Measurements from ENCODE around the gene RET. TPM values are rescaled to one million over a fixed set of nuclear protein-coding genes. Genes with fewer than 3 reads are reported as not detected.

RET gene
- total and polyA plus RNA-seq, 2 experiments from 2014 or later: 0.50 TPM; not detected in 1

GRCh38 chr10:43137717-43138020, 60.8 kb downstream of the RET start:
- H3K27me3 ChIP-seq: no peaks in the 10 kb centered on the region
- H3K36me3 ChIP-seq (replicated peaks; ENCODE audit: insufficient read depth, low read depth): no peaks in the 10 kb centered on the region
- peak overlapping the region; percentile 98 for H3K4me3 ChIP-seq
- TF ChIP-seq EZH2phosphoT487 (IDR thresholded peaks at IDR 0.05; ENCODE audit: low read depth, severe bottlenecking, unreplicated experiment): no peak
- TF ChIP-seq EZH2 (IDR thresholded peaks at IDR 0.05; ENCODE audit: borderline replicate concordance): no peak
- TF ChIP-seq, protein P1, sequence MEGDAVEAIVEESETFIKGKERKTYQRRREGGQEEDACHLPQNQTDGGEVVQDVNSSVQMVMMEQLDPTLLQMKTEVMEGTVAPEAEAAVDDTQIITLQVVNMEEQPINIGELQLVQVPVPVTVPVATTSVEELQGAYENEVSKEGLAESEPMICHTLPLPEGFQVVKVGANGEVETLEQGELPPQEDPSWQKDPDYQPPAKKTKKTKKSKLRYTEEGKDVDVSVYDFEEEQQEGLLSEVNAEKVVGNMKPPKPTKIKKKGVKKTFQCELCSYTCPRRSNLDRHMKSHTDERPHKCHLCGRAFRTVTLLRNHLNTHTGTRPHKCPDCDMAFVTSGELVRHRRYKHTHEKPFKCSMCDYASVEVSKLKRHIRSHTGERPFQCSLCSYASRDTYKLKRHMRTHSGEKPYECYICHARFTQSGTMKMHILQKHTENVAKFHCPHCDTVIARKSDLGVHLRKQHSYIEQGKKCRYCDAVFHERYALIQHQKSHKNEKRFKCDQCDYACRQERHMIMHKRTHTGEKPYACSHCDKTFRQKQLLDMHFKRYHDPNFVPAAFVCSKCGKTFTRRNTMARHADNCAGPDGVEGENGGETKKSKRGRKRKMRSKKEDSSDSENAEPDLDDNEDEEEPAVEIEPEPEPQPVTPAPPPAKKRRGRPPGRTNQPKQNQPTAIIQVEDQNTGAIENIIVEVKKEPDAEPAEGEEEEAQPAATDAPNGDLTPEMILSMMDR (IDR thresholded peaks at IDR 0.05; ENCODE audit: poor library complexity): no peak
- H3K4me1 ChIP-seq (ENCODE audit: insufficient read depth): peaks cover 12% of the 10 kb centered on the region
- H4K20me1 ChIP-seq (ENCODE audit: insufficient read depth, poor library complexity, severe bottlenecking): peaks cover 8% of the 10 kb centered on the region
- H3K27ac ChIP-seq: peak overlapping the region; percentile 99
- peak; percentile 69 for DNase-seq (ENCODE audit: low spot score)
- peak overlapping the region; percentile 91 for H3K4me2 ChIP-seq
- H3K79me2 ChIP-seq: peaks cover 50% of the 10 kb centered on the region
- H2AFZ ChIP-seq: peak overlapping the region; percentile 74
- under 1% methylated on average over 28 of the region's 30 CpGs for whole genome bisulfite sequencing (ENCODE audit: low lambda C conversion rate, missing lambda C conversion rate)
- no peaks in the 10 kb centered on the region for H3K9me3 ChIP-seq (ENCODE audit: low read depth)
- H3K9me2 ChIP-seq (replicated peaks; ENCODE audit: insufficient read depth): no peaks in the 10 kb centered on the region

- H3K9me2 ChIP-seq (replicated peaks; ENCODE audit: insufficient read depth): no peaks in the 10 kb centered on the region
- H3K4me2 ChIP-seq: peak within 1 kb of the TSS; percentile 91
- peak; percentile 93 for DNase-seq (ENCODE audit: low spot score)
- H3K36me3 ChIP-seq (replicated peaks; ENCODE audit: insufficient read depth, low read depth): no peaks in the 10 kb centered on the region
- TF ChIP-seq, protein P1 (IDR thresholded peaks at IDR 0.05; ENCODE audit: poor library complexity): peak; percentile 3
- no peak for TF ChIP-seq EZH2 (IDR thresholded peaks at IDR 0.05; ENCODE audit: borderline replicate concordance)
- peaks cover 13% of the 10 kb centered on the region for H4K20me1 ChIP-seq (ENCODE audit: insufficient read depth, poor library complexity, severe bottlenecking)
- peak within 1 kb of the TSS; percentile 98 for H3K4me3 ChIP-seq
- peak within 1 kb of the TSS; percentile 99 for H3K27ac ChIP-seq
- H3K79me2 ChIP-seq: peaks cover 55% of the 10 kb centered on the region
- H2AFZ ChIP-seq: peak within 1 kb of the TSS; percentile 83
- under 1% methylated on average over 77 of the region's 93 CpGs for WGBS (ENCODE audit: low lambda C conversion rate, missing lambda C conversion rate)
- peaks cover 12% of the 10 kb centered on the region for H3K4me1 ChIP-seq (ENCODE audit: insufficient read depth)
- H3K27me3 ChIP-seq: no peaks in the 10 kb centered on the region
- H3K9me3 ChIP-seq (ENCODE audit: low read depth): no peaks in the 10 kb centered on the region
Measured at GRCh38 chr10:43138021-43138756, 61.3 kb downstream of the RET start, which contains the start of gene CSGALNACT2. Gene CSGALNACT2, plus strand, starts transcription at chr10:43138445. Its CDS starts 16,705 bp downstream, at chr10:43155150.

- H3K79me2 ChIP-seq: peaks cover 61% of the 10 kb centered on the region
Measured at GRCh38 chr10:43138757-43139241, 61.9 kb downstream of the RET start.

More at GRCh38 chr10:43138757-43139241, 61.9 kb downstream of the RET start:
- H3K9me2 ChIP-seq (replicated peaks; ENCODE audit: insufficient read depth): no peaks in the 10 kb centered on the region
- peak overlapping the region; percentile 76 for H3K4me2 ChIP-seq
- H3K4me3 ChIP-seq: peak overlapping the region; percentile 98
- no peaks in the 10 kb centered on the region for H3K36me3 ChIP-seq (replicated peaks; ENCODE audit: insufficient read depth, low read depth)
- H3K27me3 ChIP-seq: no peaks in the 10 kb centered on the region
- no peaks in the 10 kb centered on the region for H3K9me3 ChIP-seq (ENCODE audit: low read depth)
- H2AFZ ChIP-seq: peak overlapping the region; percentile 83
- peak overlapping the region; percentile 99 for H3K27ac ChIP-seq
- peaks cover 13% of the 10 kb centered on the region for H4K20me1 ChIP-seq (ENCODE audit: insufficient read depth, poor library complexity, severe bottlenecking)
- WGBS (ENCODE audit: low lambda C conversion rate, missing lambda C conversion rate): 3% methylated on average over 21 of the region's 22 CpGs
- TF ChIP-seq EZH2 (IDR thresholded peaks at IDR 0.05; ENCODE audit: borderline replicate concordance): no peak
- TF ChIP-seq, protein P1 (IDR thresholded peaks at IDR 0.05; ENCODE audit: poor library complexity): no peak
- no peak for TF ChIP-seq EZH2phosphoT487 (IDR thresholded peaks at IDR 0.05; ENCODE audit: low read depth, severe bottlenecking, unreplicated experiment)
- H3K4me1 ChIP-seq (ENCODE audit: insufficient read depth): peaks cover 12% of the 10 kb centered on the region
- DNase-seq (ENCODE audit: low spot score): no peak

All from hepatocyte (in vitro differentiated cells).